HEK293 (cell line): ENCODE data around the gene EARS2.

Experiments
- CTCF ChIA-PET: fragments of 350-600 bp; formaldehyde crosslinking; extraction: SDS; loops from one replicate; lab custom pipeline; 2021; ENCODE audit warnings: antibody characterized with exemption; lab: Yijun Ruan, JAX
- POLR2A ChIA-PET: fragments of 300-600 bp; formaldehyde crosslinking; extraction: SDS; loops from one replicate; lab custom pipeline; 2020; ENCODE audit warnings: antibody characterized with exemption, inconsistent platforms; lab: Yijun Ruan, JAX
- H3K27ac ChIP-seq: fragments of 200-500 bp; sonication (Bioruptor generic); 2 replicates; pipeline ENCODE4 v1.5.1; 2014; ENCODE audit warnings: low read depth, low read length, control low read depth, inconsistent platforms; ENCODE audit errors: extremely low read depth
- H3K36me3 ChIP-seq, 2 experiments: fragments of 200-500 bp in 1 of 2; sonication (Bioruptor generic) in 1 of 2; 1 replicate in 1 of 2; 2 replicates in 1 of 2; pipeline ENCODE4 v1.5.1; 2014 to 2017; ENCODE audit warnings: inconsistent platforms in 2 of 2, low read length in 2 of 2; ENCODE audit not compliant: control insufficient read depth in 2 of 2, insufficient read depth in 1 of 2
- H3K4me1 ChIP-seq: fragments of 200-500 bp; sonication (Bioruptor generic); 2 replicates; pipeline ENCODE4 v1.5.1; 2014; ENCODE audit warnings: mild to moderate bottlenecking, low read length, inconsistent platforms; ENCODE audit not compliant: control insufficient read depth, insufficient read depth
- H3K4me3 ChIP-seq: 2 replicates; pipeline ENCODE4 v1.5.1; 2011; ENCODE audit warnings: low read depth, mild to moderate bottlenecking, control low read depth, low read length, moderate library complexity
- H3K9me3 ChIP-seq: fragments of 200-500 bp; sonication (Bioruptor generic); 2 replicates; pipeline ENCODE4 v1.5.1; 2014; ENCODE audit warnings: low read depth, low read length, inconsistent platforms; ENCODE audit not compliant: control insufficient read depth, insufficient read depth
- BCL6B ChIP-seq: fragments of 450-650 bp; formaldehyde crosslinking; IDR thresholded peaks from 2 replicates; pipeline ENCODE4 v1.5.1; 2017; ENCODE audit warnings: missing biosample characterization, missing genetic modification characterization
- GLIS1 ChIP-seq: fragments of 450-650 bp; formaldehyde crosslinking; IDR thresholded peaks from 2 replicates; pipeline ENCODE4 v1.5.1; 2016; ENCODE audit warnings: missing biosample characterization, missing genetic modification characterization
- HOXD13 ChIP-seq: sonication (generic); formaldehyde crosslinking; IDR thresholded peaks from 2 replicates; pipeline ENCODE4 v1.8.0; 2022; ENCODE audit warnings: missing genetic modification reagents, borderline replicate concordance
- SP2 ChIP-seq: fragments of 450-650 bp; formaldehyde crosslinking; IDR thresholded peaks from 2 replicates; pipeline ENCODE4 v1.5.1; 2016; ENCODE audit warnings: missing biosample characterization, missing genetic modification characterization
- YY1 ChIP-seq: fragments of 450-650 bp; formaldehyde crosslinking; IDR thresholded peaks from 2 replicates; pipeline ENCODE4 v1.5.1; 2018; ENCODE audit warnings: missing biosample characterization, missing genetic modification characterization
- ZBTB1 ChIP-seq: fragments of 450-650 bp; formaldehyde crosslinking; IDR thresholded peaks from 2 replicates; pipeline ENCODE4 v1.5.1; 2016; ENCODE audit warnings: missing biosample characterization, missing genetic modification characterization
- ZFP41 ChIP-seq: fragments of 450-650 bp; formaldehyde crosslinking; IDR thresholded peaks from 2 replicates; pipeline ENCODE4 v1.5.1; 2016; ENCODE audit warnings: missing biosample characterization, missing genetic modification characterization, borderline replicate concordance
- ZNF138 ChIP-seq: fragments of 450-650 bp; formaldehyde crosslinking; IDR thresholded peaks from 2 replicates; pipeline ENCODE4 v1.5.1; 2016; ENCODE audit warnings: missing biosample characterization, missing genetic modification characterization, borderline replicate concordance
- ZNF19 ChIP-seq: fragments of 450-650 bp; formaldehyde crosslinking; IDR thresholded peaks from 2 replicates; pipeline ENCODE4; 2016; ENCODE audit warnings: missing biosample characterization, missing genetic modification characterization, low read depth
- ZNF488 ChIP-seq: fragments of 450-650 bp; formaldehyde crosslinking; IDR thresholded peaks from 2 replicates; pipeline ENCODE4 v1.5.1; 2016; ENCODE audit warnings: missing biosample characterization, missing genetic modification characterization
- ZNF514 ChIP-seq: fragments of 450-650 bp; formaldehyde crosslinking; IDR thresholded peaks from 2 replicates; pipeline ENCODE4 v1.5.1; 2016; ENCODE audit warnings: missing biosample characterization, missing genetic modification characterization
- ZNF521 ChIP-seq: fragments of 450-650 bp; formaldehyde crosslinking; IDR thresholded peaks from 2 replicates; pipeline ENCODE4 v1.5.1; 2017; ENCODE audit warnings: missing biosample characterization, mild to moderate bottlenecking, missing genetic modification characterization
- ZNF585B ChIP-seq: fragments of 450-650 bp; formaldehyde crosslinking; IDR thresholded peaks from 2 replicates; pipeline ENCODE4 v1.5.1; 2016; ENCODE audit warnings: missing biosample characterization, missing genetic modification characterization
- ZNF621 ChIP-seq: fragments of 450-650 bp; formaldehyde crosslinking; IDR thresholded peaks from 2 replicates; pipeline ENCODE4 v1.5.1; 2017; ENCODE audit warnings: missing biosample characterization, missing genetic modification characterization
- ZNF623 ChIP-seq: fragments of 450-650 bp; formaldehyde crosslinking; IDR thresholded peaks from 2 replicates; pipeline ENCODE4 v1.5.1; 2016; ENCODE audit warnings: missing biosample characterization, missing genetic modification characterization
- ZSCAN23 ChIP-seq: fragments of 450-650 bp; formaldehyde crosslinking; IDR thresholded peaks from 2 replicates; pipeline ENCODE4 v1.5.1; 2016; ENCODE audit warnings: missing biosample characterization, missing genetic modification characterization
- TF ChIP-seq, protein P1 (sequence below): fragments of 450-650 bp; formaldehyde crosslinking; IDR thresholded peaks from 2 replicates; pipeline ENCODE4 v1.5.1; 2016; ENCODE audit warnings: missing biosample characterization, missing genetic modification characterization
- TF ChIP-seq, protein P2 (sequence below): fragments of 450-650 bp; formaldehyde crosslinking; IDR thresholded peaks from 2 replicates; pipeline ENCODE4 v1.5.0; 2017; ENCODE audit warnings: missing biosample characterization, missing genetic modification characterization, borderline replicate concordance
- TF ChIP-seq, protein P3 (sequence below): fragments of 450-650 bp; formaldehyde crosslinking; IDR thresholded peaks from 2 replicates; pipeline ENCODE4 v1.5.1; 2016; ENCODE audit warnings: missing biosample characterization, missing genetic modification characterization
- TF ChIP-seq, protein P4 (sequence below): fragments of 450-650 bp; formaldehyde crosslinking; IDR thresholded peaks from 2 replicates; pipeline ENCODE4 v1.5.1; 2017; ENCODE audit warnings: missing biosample characterization, missing genetic modification characterization

Gene EARS2

GRCh38 chr16:23571895-23572294 lies 14.7 kb upstream of the EARS2 start:
- no peaks in the 10 kb centered on the region for H3K9me3 ChIP-seq
- no peak overlapping the region for H3K4me3 ChIP-seq
- no peaks in the 10 kb centered on the region for H3K4me1 ChIP-seq
- POLR2A ChIA-PET = interaction anchor here (0.6 to 1.3 kb wide), 2 partner anchors 14 to 19 kb away, joined by 4 to 5 read pairs; partner anchors contain the start of genes EARS2 and UBFD1
- H3K36me3 ChIP-seq = peaks cover 28 to 93% of the 10 kb centered on the region in 2 experiments
- no peak overlapping the region for H3K27ac ChIP-seq
- CTCF ChIA-PET = no interaction called here
- TF ChIP-seq ZNF514 (tag by site-specific recombination) (no peak), HOXD13 (no peak), ZNF19 (no peak), ZNF623 (tag by site-specific recombination) (no peak), YY1 (no peak), BCL6B (tag by site-specific recombination) (no peak), ZNF488 (tag by site-specific recombination) (no peak), ZNF521 (tag by site-specific recombination) (no peak), ZNF621 (tag by site-specific recombination) (no peak), SP2 (tag by site-specific recombination) (no peak), ZNF585B (tag by site-specific recombination) (no peak), ZBTB1 (tag by site-specific recombination) (no peak), ZNF138 (tag by site-specific recombination) (no peak), GLIS1 (no peak), ZSCAN23 (tag by site-specific recombination) (no peak), ZFP41 (tag by site-specific recombination) (no peak)
- TF ChIP-seq, protein P1, sequence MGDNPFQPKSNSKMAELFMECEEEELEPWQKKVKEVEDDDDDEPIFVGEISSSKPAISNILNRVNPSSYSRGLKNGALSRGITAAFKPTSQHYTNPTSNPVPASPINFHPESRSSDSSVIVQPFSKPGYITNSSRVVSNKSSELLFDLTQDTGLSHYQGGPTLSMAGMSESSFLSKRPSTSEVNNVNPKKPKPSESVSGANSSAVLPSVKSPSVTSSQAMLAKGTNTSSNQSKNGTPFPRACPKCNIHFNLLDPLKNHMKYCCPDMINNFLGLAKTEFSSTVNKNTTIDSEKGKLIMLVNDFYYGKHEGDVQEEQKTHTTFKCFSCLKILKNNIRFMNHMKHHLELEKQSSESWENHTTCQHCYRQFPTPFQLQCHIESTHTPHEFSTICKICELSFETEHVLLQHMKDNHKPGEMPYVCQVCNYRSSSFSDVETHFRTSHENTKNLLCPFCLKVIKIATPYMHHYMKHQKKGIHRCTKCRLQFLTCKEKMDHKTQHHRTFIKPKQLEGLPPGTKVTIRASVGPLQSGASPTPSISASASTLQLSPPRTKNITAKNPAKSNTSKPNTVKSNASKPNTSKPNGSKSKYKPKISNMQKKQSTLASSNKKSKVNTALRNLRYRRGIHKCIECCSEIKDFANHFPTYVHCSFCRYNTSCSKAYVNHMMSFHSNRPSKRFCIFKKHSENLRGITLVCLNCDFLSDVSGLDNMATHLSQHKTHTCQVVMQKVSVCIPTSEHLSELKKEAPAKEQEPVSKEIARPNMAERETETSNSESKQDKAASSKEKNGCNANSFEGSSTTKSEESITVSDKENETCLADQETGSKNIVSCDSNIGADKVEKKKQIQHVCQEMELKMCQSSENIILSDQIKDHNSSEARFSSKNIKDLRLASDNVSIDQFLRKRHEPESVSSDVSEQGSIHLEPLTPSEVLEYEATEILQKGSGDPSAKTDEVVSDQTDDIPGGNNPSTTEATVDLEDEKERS (tag by site-specific recombination) = no peak
- TF ChIP-seq, protein P2, sequence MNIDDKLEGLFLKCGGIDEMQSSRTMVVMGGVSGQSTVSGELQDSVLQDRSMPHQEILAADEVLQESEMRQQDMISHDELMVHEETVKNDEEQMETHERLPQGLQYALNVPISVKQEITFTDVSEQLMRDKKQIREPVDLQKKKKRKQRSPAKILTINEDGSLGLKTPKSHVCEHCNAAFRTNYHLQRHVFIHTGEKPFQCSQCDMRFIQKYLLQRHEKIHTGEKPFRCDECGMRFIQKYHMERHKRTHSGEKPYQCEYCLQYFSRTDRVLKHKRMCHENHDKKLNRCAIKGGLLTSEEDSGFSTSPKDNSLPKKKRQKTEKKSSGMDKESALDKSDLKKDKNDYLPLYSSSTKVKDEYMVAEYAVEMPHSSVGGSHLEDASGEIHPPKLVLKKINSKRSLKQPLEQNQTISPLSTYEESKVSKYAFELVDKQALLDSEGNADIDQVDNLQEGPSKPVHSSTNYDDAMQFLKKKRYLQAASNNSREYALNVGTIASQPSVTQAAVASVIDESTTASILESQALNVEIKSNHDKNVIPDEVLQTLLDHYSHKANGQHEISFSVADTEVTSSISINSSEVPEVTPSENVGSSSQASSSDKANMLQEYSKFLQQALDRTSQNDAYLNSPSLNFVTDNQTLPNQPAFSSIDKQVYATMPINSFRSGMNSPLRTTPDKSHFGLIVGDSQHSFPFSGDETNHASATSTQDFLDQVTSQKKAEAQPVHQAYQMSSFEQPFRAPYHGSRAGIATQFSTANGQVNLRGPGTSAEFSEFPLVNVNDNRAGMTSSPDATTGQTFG (tag by site-specific recombination) = no peak
- TF ChIP-seq, protein P3, sequence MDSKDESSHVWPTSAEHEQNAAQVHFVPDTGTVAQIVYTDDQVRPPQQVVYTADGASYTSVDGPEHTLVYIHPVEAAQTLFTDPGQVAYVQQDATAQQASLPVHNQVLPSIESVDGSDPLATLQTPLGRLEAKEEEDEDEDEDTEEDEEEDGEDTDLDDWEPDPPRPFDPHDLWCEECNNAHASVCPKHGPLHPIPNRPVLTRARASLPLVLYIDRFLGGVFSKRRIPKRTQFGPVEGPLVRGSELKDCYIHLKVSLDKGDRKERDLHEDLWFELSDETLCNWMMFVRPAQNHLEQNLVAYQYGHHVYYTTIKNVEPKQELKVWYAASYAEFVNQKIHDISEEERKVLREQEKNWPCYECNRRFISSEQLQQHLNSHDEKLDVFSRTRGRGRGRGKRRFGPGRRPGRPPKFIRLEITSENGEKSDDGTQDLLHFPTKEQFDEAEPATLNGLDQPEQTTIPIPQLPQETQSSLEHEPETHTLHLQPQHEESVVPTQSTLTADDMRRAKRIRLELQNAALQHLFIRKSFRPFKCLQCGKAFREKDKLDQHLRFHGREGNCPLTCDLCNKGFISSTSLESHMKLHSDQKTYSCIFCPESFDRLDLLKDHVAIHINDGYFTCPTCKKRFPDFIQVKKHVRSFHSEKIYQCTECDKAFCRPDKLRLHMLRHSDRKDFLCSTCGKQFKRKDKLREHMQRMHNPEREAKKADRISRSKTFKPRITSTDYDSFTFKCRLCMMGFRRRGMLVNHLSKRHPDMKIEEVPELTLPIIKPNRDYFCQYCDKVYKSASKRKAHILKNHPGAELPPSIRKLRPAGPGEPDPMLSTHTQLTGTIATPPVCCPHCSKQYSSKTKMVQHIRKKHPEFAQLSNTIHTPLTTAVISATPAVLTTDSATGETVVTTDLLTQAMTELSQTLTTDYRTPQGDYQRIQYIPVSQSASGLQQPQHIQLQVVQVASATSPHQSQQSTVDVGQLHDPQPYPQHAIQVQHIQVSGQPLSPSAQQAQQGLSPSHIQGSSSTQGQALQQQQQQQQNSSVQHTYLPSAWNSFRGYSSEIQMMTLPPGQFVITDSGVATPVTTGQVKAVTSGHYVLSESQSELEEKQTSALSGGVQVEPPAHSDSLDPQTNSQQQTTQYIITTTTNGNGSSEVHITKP = no peak
- TF ChIP-seq, protein P4, sequence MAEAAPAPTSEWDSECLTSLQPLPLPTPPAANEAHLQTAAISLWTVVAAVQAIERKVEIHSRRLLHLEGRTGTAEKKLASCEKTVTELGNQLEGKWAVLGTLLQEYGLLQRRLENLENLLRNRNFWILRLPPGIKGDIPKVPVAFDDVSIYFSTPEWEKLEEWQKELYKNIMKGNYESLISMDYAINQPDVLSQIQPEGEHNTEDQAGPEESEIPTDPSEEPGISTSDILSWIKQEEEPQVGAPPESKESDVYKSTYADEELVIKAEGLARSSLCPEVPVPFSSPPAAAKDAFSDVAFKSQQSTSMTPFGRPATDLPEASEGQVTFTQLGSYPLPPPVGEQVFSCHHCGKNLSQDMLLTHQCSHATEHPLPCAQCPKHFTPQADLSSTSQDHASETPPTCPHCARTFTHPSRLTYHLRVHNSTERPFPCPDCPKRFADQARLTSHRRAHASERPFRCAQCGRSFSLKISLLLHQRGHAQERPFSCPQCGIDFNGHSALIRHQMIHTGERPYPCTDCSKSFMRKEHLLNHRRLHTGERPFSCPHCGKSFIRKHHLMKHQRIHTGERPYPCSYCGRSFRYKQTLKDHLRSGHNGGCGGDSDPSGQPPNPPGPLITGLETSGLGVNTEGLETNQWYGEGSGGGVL (tag by site-specific recombination) = no peak
